GM20431 (cell line): ENCODE data around the gene FHIP1A.

Experiments
- in situ Hi-C: fragments of 300-500 bp; cut with MseI, MboI; formaldehyde crosslinking; loops from one replicate; pipeline ENCODE4 v1.15.0; 2020; ENCODE audit warnings: low sequenced_read_pairs; ENCODE audit not compliant: unreplicated experiment

Gene FHIP1A

DNA sequence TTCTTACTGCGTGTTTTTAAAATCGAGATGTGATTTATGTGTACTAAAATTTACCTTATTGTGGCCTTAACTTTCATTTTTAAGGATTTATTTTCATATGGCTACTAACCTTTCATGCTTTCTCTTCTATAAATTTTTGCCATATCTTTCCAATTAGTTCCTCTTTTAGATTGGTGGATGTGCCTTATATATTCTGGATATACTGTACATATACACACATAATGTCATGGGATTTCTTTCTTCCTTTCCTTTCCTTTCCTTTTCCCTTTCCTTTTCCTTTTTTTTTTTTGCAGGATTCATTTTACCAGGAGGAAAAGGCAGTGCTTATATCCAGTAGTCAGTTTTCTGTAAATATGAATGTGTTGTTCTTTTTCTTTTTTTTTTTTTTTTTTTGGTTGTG, 37.2 kb downstream of the FHIP1A start:
- in situ Hi-C loops, result no loop called here

DNA sequence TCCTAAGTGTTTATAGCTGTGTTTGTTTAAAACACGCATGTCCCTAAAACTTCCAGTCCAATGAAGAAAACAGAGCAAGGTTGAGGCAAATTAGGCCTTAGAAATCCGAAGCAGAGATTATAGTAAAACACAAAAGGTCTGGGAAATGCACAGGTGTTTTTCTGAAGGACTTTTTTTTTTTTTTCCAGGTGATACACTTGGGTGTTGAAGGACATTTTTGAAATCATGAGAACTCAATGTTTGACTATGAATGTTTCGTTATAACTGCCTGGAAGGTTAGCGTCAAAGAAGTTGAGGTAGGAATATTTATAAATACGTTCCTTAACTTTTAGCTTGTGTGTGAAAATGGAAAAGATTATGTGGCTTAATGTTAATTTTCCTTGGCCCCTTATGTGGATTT, 45.5 kb downstream of the FHIP1A start:
- in situ Hi-C loops, result no loop called here

DNA sequence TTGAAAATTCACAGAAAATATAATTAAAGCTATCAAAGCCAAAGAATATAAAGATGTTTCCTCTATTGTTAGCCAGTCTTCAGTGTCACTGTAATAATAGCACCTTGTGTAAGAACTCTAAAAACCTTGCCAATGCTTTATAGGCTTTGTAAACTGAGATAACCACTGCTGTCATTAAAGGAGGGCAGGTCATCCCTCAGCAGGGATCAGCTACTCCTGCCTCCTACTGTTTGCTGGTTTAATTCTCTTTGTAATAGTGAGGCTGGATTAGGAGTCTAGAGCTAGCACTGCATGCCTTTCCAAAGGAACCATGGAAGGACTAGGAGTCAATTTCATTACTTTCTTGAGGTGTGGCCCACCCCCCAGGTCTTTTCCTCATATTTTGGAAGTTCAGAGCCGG, 46.2 kb downstream of the FHIP1A start:
- in situ Hi-C loops, result no loop called here

DNA sequence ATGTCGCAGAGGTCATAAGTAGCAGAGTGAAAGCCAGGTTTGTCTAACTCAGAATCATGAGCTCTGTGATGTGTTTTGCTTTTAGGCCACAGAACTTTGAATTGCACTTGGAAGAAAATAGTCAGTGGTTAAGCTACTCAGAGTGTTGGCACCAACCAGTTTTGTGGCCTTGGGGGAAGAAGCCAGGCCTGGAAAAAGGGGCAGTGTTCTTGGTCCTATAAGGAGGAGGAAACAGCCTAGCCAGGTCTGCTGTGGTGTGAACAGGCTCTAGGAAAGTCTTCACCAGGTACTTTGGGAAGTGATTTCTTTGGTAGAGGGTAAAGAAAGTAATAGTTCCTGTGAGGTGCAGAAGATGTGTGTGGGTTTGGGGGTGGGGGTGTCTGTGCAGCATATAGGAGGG, 49.2 kb downstream of the FHIP1A start:
- in situ Hi-C loops, result no loop called here
